Measurements from ENCODE around the gene TNFSF11. TPM values are rescaled to one million over a fixed set of nuclear protein-coding genes. Genes with fewer than 3 reads are reported as not detected.

Gene TNFSF11
- total RNA-seq, 6 experiments from 2014 or later, result 0.15 to 1.5 (median 0.45) TPM

GRCh38 chr13:42592915-42593900, 19.3 kb downstream of the TNFSF11 start:
- Histone ChIP-seq H3K4me3 (no peak overlapping the region), H3K27ac (no peak overlapping the region), H3K4me1 (peaks cover 0 to 23% (median under 1%) of the 10 kb centered on the region in 4 donors), H3K27me3 (no peaks in the 10 kb centered on the region), H3K9me3 (no peaks in the 10 kb centered on the region), H3K36me3 (no peaks in the 10 kb centered on the region)
- no peak for DNase-seq
- no peak for ATAC-seq
- 75% methylated on average over 8 of the region's 8 CpGs for WGBS (ENCODE audit: insufficient coverage, low coverage, low lambda C conversion rate, missing lambda C conversion rate)
- intact Hi-C loops (cut with DNase I), result no loop called here
- TF ChIP-seq, protein P1, sequence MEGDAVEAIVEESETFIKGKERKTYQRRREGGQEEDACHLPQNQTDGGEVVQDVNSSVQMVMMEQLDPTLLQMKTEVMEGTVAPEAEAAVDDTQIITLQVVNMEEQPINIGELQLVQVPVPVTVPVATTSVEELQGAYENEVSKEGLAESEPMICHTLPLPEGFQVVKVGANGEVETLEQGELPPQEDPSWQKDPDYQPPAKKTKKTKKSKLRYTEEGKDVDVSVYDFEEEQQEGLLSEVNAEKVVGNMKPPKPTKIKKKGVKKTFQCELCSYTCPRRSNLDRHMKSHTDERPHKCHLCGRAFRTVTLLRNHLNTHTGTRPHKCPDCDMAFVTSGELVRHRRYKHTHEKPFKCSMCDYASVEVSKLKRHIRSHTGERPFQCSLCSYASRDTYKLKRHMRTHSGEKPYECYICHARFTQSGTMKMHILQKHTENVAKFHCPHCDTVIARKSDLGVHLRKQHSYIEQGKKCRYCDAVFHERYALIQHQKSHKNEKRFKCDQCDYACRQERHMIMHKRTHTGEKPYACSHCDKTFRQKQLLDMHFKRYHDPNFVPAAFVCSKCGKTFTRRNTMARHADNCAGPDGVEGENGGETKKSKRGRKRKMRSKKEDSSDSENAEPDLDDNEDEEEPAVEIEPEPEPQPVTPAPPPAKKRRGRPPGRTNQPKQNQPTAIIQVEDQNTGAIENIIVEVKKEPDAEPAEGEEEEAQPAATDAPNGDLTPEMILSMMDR (IDR thresholded peaks at IDR 0.05), result no peak
- no peak for TF ChIP-seq POLR2A (IDR thresholded peaks at IDR 0.05)

- intact Hi-C loops (cut with DNase I), result no loop called here
- Histone ChIP-seq H3K9me3 (no peaks in the 10 kb centered on the region), H3K4me1 (peaks cover 0 to 23% (median under 1%) of the 10 kb centered on the region in 4 donors), H3K36me3 (no peaks in the 10 kb centered on the region), H3K27me3 (no peaks in the 10 kb centered on the region), H3K27ac (peak overlapping the region in 1 of 3 donors; percentile 22), H3K4me3 (peak overlapping the region in 1 of 3 donors; percentile 5)
- no peak for TF ChIP-seq POLR2A (IDR thresholded peaks at IDR 0.05)
- TF ChIP-seq, protein P1 (IDR thresholded peaks at IDR 0.05), result peak; percentile 82 to 95 (median 88)
- WGBS (ENCODE audit: insufficient coverage, low coverage, low lambda C conversion rate, missing lambda C conversion rate), result 1% methylated on average over 7 of the region's 7 CpGs
- ATAC-seq (peak; percentile 93 to 97 (median 94)), DNase-seq (peak in 2 of 3 donors; percentile 38 to 71)
These were observed 20.7 kb downstream of the TNFSF11 start for GRCh38 chr13:42594481-42595252.

GRCh38 chr13:42595253-42595571, 21.3 kb downstream of the TNFSF11 start:
- H3K27ac ChIP-seq, result peak overlapping the region in 1 of 3 donors; percentile 22

GRCh38 chr13:42597505-42597904, 23.6 kb downstream of the TNFSF11 start:
- no peak overlapping the region for H3K27ac ChIP-seq
- H3K27me3 ChIP-seq, result no peaks in the 10 kb centered on the region
- peaks cover 0 to 13% (median under 1%) of the 10 kb centered on the region in 4 donors for H3K4me1 ChIP-seq
- no peaks in the 10 kb centered on the region for H3K36me3 ChIP-seq
- DNase-seq, result no peak
- TF ChIP-seq, protein P1 (IDR thresholded peaks at IDR 0.05), result no peak
- no peak for TF ChIP-seq POLR2A (IDR thresholded peaks at IDR 0.05)
- 70% methylated on average over 3 of the region's 4 CpGs for WGBS (ENCODE audit: insufficient coverage, low coverage, low lambda C conversion rate, missing lambda C conversion rate)
- no peak overlapping the region for H3K4me3 ChIP-seq
- intact Hi-C loops (cut with DNase I), result no loop called here
- no peak for ATAC-seq
- no peaks in the 10 kb centered on the region for H3K9me3 ChIP-seq

More at GRCh38 chr13:42595253-42595571, 21.3 kb downstream of the TNFSF11 start:
- H3K4me3 ChIP-seq, result no peak overlapping the region
- no peak for TF ChIP-seq POLR2A (IDR thresholded peaks at IDR 0.05)
- TF ChIP-seq, protein P1 (IDR thresholded peaks at IDR 0.05), result no peak
- H3K9me3 ChIP-seq, result no peaks in the 10 kb centered on the region
- no peak for ATAC-seq
- peaks cover 0 to 23% (median under 1%) of the 10 kb centered on the region in 4 donors for H3K4me1 ChIP-seq
- no peaks in the 10 kb centered on the region for H3K27me3 ChIP-seq
- no peaks in the 10 kb centered on the region for H3K36me3 ChIP-seq
- intact Hi-C loops (cut with DNase I), result no loop called here
- no peak for DNase-seq
- WGBS (ENCODE audit: insufficient coverage, low coverage, low lambda C conversion rate, missing lambda C conversion rate), result 43% methylated on average over 4 of the region's 4 CpGs
